ENCODE data around the gene URAD. TPM values are rescaled to one million over a fixed set of nuclear protein-coding genes. Genes with fewer than 3 reads are reported as not detected.

The URAD gene
- total RNA-seq, 1 donor from 2014 or later = not detected

GRCh38 chr13:27928805-27929753, 59.4 kb downstream of the URAD start:
- TF ChIP-seq, protein P1, sequence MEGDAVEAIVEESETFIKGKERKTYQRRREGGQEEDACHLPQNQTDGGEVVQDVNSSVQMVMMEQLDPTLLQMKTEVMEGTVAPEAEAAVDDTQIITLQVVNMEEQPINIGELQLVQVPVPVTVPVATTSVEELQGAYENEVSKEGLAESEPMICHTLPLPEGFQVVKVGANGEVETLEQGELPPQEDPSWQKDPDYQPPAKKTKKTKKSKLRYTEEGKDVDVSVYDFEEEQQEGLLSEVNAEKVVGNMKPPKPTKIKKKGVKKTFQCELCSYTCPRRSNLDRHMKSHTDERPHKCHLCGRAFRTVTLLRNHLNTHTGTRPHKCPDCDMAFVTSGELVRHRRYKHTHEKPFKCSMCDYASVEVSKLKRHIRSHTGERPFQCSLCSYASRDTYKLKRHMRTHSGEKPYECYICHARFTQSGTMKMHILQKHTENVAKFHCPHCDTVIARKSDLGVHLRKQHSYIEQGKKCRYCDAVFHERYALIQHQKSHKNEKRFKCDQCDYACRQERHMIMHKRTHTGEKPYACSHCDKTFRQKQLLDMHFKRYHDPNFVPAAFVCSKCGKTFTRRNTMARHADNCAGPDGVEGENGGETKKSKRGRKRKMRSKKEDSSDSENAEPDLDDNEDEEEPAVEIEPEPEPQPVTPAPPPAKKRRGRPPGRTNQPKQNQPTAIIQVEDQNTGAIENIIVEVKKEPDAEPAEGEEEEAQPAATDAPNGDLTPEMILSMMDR (IDR thresholded peaks at IDR 0.05; ENCODE audit: unreplicated experiment) = no peak
- H3K27ac Mint-ChIP-seq (ENCODE audit: unreplicated experiment) = no peak overlapping the region
- H3K4me3 Mint-ChIP-seq (ENCODE audit: unreplicated experiment) = peak overlapping the region; percentile 7
- peaks cover 3% of the 10 kb centered on the region for H3K36me3 Mint-ChIP-seq (ENCODE audit: low read depth, unreplicated experiment)
- peaks cover 45% of the 10 kb centered on the region for H3K4me1 Mint-ChIP-seq (ENCODE audit: unreplicated experiment)
- H3K9me3 Mint-ChIP-seq (ENCODE audit: unreplicated experiment) = no peaks in the 10 kb centered on the region
- DNase-seq (ENCODE audit: low spot score) = no peak
- peaks cover 36% of the 10 kb centered on the region for H3K27me3 Mint-ChIP-seq (ENCODE audit: unreplicated experiment)

DNA sequence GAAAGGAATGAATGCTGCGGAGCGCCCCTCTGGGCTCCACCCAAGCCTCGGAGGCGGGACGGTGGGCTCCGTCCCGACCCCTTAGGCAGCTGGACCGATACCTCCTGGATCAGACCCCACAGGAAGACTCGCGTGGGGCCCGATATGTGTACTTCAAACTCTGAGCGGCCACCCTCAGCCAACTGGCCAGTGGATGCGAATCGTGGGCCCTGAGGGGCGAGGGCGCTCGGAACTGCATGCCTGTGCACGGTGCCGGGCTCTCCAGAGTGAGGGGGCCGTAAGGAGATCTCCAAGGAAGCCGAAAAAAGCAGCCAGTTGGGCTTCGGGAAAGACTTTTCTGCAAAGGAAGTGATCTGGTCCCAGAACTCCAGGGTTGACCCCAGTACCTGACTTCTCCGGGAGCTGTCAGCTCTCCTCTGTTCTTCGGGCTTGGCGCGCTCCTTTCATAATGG, 60.1 kb downstream of the URAD start:
- no peak for DNase-seq (ENCODE audit: low spot score)
- TF ChIP-seq, protein P1 (IDR thresholded peaks at IDR 0.05; ENCODE audit: unreplicated experiment) = no peak
- peaks cover 50% of the 10 kb centered on the region for H3K4me1 Mint-ChIP-seq (ENCODE audit: unreplicated experiment)
- H3K27ac Mint-ChIP-seq (ENCODE audit: unreplicated experiment) = no peak overlapping the region
- no peaks in the 10 kb centered on the region for H3K9me3 Mint-ChIP-seq (ENCODE audit: unreplicated experiment)
- peaks cover 38% of the 10 kb centered on the region for H3K27me3 Mint-ChIP-seq (ENCODE audit: unreplicated experiment)
- peaks cover 3% of the 10 kb centered on the region for H3K36me3 Mint-ChIP-seq (ENCODE audit: low read depth, unreplicated experiment)
- peak overlapping the region; percentile 77 for H3K4me3 Mint-ChIP-seq (ENCODE audit: unreplicated experiment)

Other genes starting within 250 kb of the URAD start
- not detected for gene GSX1, start 196.2 kb downstream of the URAD start, total RNA-seq (ENCODE audit: unreplicated experiment)
- 0.59 TPM for gene PDX1, start 68.7 kb downstream of the URAD start, total RNA-seq (ENCODE audit: unreplicated experiment)
- 0.33 TPM for gene CDX2, start 19.4 kb downstream of the URAD start, total RNA-seq (ENCODE audit: unreplicated experiment)
- not detected for gene FLT3, start 111.9 kb upstream of the URAD start, total RNA-seq (ENCODE audit: unreplicated experiment)
- 51.9 TPM for gene PAN3, start 149.9 kb upstream of the URAD start, total RNA-seq (ENCODE audit: unreplicated experiment)

Data from endothelial cell (in vitro differentiated cells).